BE2C (cell line): Measurements from ENCODE around the gene ADAM11.
A peak's percentile ranks its signal among the peaks of the same experiment; 100 is the strongest.
"Not testable (repeated sequence)": the region's sequence is repeated elsewhere in the genome, so short reads cannot be mapped to it uniquely, and the experiment has no call there.

Experiments
- DNase-seq: peaks from one replicate; pipeline ENCODE4 v3.0.0-alpha.2; 2020
- H3K27me3 ChIP-seq: fragments of 250-450 bp; sonication (Bioruptor Pico); 2 replicates; pipeline ENCODE4 v1.5.1; 2020; ENCODE audit warnings: mild to moderate bottlenecking
- H3K36me3 ChIP-seq: fragments of 250-450 bp; sonication (Bioruptor Pico); 2 replicates; pipeline ENCODE4 v1.5.1; 2020; ENCODE audit warnings: mild to moderate bottlenecking
- H3K4me1 ChIP-seq: fragments of 250-450 bp; sonication (Bioruptor Pico); 2 replicates; pipeline ENCODE4 v1.5.1; 2020
- H3K4me3 ChIP-seq: 2 replicates; pipeline ENCODE4 v1.5.1; 2011; ENCODE audit warnings: low read depth, low read length
- H3K9me3 ChIP-seq: fragments of 250-450 bp; sonication (Bioruptor Pico); 2 replicates; pipeline ENCODE4 v1.5.1; 2020
- CTCF ChIP-seq: IDR thresholded peaks from 2 replicates; pipeline ENCODE4 v1.5.1; 2012; ENCODE audit warnings: mild to moderate bottlenecking, low read depth, low read length

ADAM11 gene

GRCh38 chr17:44754276-44754675, 4.5 kb upstream of the ADAM11 start:
- H3K4me1 ChIP-seq, result no peaks in the 10 kb centered on the region
- no peak for TF ChIP-seq CTCF
- peaks cover 10% of the 10 kb centered on the region for H3K27me3 ChIP-seq
- no peaks in the 10 kb centered on the region for H3K9me3 ChIP-seq
- DNase-seq, result no peak
- H3K36me3 ChIP-seq, result no peaks in the 10 kb centered on the region; the same call in 1 of the 2 replicates
- H3K4me3 ChIP-seq, result no peak overlapping the region

GRCh38 chr17:44755180-44755579, 3.6 kb upstream of the ADAM11 start:
- not testable (repeated sequence) for DNase-seq, H3K9me3 ChIP-seq

GRCh38 chr17:44757045-44757917, 1.5 kb upstream of the ADAM11 start:
- Histone ChIP-seq H3K4me1 (0 out of 2 replicates have a peak, but pooled peaks cover 3% of the 10 kb centered on the region), H3K27me3 (peaks cover 13% of the 10 kb centered on the region), H3K36me3 (no peaks in the 10 kb centered on the region), H3K9me3 (no peaks in the 10 kb centered on the region), H3K4me3 (no peak overlapping the region)
- no peak for TF ChIP-seq CTCF
- DNase-seq, result no peak

More at GRCh38 chr17:44755180-44755579, 3.6 kb upstream of the ADAM11 start:
- H3K4me1 ChIP-seq, H3K4me3 ChIP-seq, H3K36me3 ChIP-seq: not testable (repeated sequence)
- H3K27me3 ChIP-seq, result peaks cover 13% of the 10 kb centered on the region

- no peak for TF ChIP-seq CTCF
- Histone ChIP-seq H3K27me3 (peaks cover 13% of the 10 kb centered on the region), H3K9me3 (no peaks in the 10 kb centered on the region), H3K4me1 (0 out of 2 replicates have a peak, but pooled peaks cover 3% of the 10 kb centered on the region), H3K36me3 (no peaks in the 10 kb centered on the region), H3K4me3 (no peak overlapping the region)
- no peak for DNase-seq
Measured at GRCh38 chr17:44757918-44758413, 822 bp upstream of the ADAM11 start.

GRCh38 chr17:44759086-44759915, 513 bp downstream of the ADAM11 start:
- H3K4me1 ChIP-seq, result 0 out of 2 replicates have a peak, but pooled peaks cover 3% of the 10 kb centered on the region
- H3K4me3 ChIP-seq, result peak overlapping the region; percentile 56
- TF ChIP-seq CTCF, result peak; percentile 36; the same call in 1 of the 2 replicates
- peaks cover 13% of the 10 kb centered on the region for H3K27me3 ChIP-seq
- H3K9me3 ChIP-seq, result no peaks in the 10 kb centered on the region
- no peak for DNase-seq
- no peaks in the 10 kb centered on the region for H3K36me3 ChIP-seq

- H3K4me3 ChIP-seq, result no peak overlapping the region
Measured at GRCh38 chr17:44759916-44760243, 1.1 kb downstream of the ADAM11 start.

More at GRCh38 chr17:44759916-44760243, 1.1 kb downstream of the ADAM11 start:
- H3K36me3 ChIP-seq, result no peaks in the 10 kb centered on the region
- TF ChIP-seq CTCF, result no peak
- no peak for DNase-seq
- H3K9me3 ChIP-seq, result no peaks in the 10 kb centered on the region
- peaks cover 13% of the 10 kb centered on the region for H3K27me3 ChIP-seq
- H3K4me1 ChIP-seq, result 0 out of 2 replicates have a peak, but pooled peaks cover 3% of the 10 kb centered on the region
